HG02981 (cell line): ENCODE data around the gene RIPK1.
"Not testable (repeated sequence)": the region's sequence is repeated elsewhere in the genome, so short reads cannot be mapped to it uniquely, and the experiment has no call there.

Experiments
- ATAC-seq: cut with Tn5 transposase; IDR thresholded peaks from one replicate; pipeline ENCODE4 v1.9.1; 2021; ENCODE audit warnings: mild to moderate bottlenecking, moderate library complexity; ENCODE audit not compliant: unreplicated experiment

Gene RIPK1

GRCh38 chr6:3045369-3045768, 22.9 kb upstream of the RIPK1 start:
- ATAC-seq: no peak

GRCh38 chr6:3045777-3046176, 22.5 kb upstream of the RIPK1 start:
- ATAC-seq: no peak

GRCh38 chr6:3046295-3046694, 22.0 kb upstream of the RIPK1 start:
- ATAC-seq: no peak

GRCh38 chr6:3048009-3048408, 20.3 kb upstream of the RIPK1 start:
- not testable (repeated sequence) for ATAC-seq

- ATAC-seq: no peak
Measured at GRCh38 chr6:3052481-3053230, 15.6 kb upstream of the RIPK1 start.

GRCh38 chr6:3053231-3053508, 15.1 kb upstream of the RIPK1 start:
- no peak for ATAC-seq

GRCh38 chr6:3054229-3055157, 13.8 kb upstream of the RIPK1 start:
- ATAC-seq: not testable (repeated sequence)

GRCh38 chr6:3055158-3055499, 13.2 kb upstream of the RIPK1 start:
- ATAC-seq: not testable (repeated sequence)

GRCh38 chr6:3057063-3057770, 11.1 kb upstream of the RIPK1 start:
- ATAC-seq: no peak

- ATAC-seq: no peak
Measured at GRCh38 chr6:3058957-3059356, 9.3 kb upstream of the RIPK1 start.

- not testable (repeated sequence) for ATAC-seq
Measured at GRCh38 chr6:3060092-3060491, 8.2 kb upstream of the RIPK1 start.

GRCh38 chr6:3061501-3061941, 6.8 kb upstream of the RIPK1 start:
- no peak for ATAC-seq

- not testable (repeated sequence) for ATAC-seq
Measured at GRCh38 chr6:3063340-3063732, 5.0 kb upstream of the RIPK1 start.

GRCh38 chr6:3063733-3064700, 4.3 kb upstream of the RIPK1 start:
- ATAC-seq: peak; percentile 70

GRCh38 chr6:3071568-3071967, 3.3 kb downstream of the RIPK1 start:
- no peak for ATAC-seq

GRCh38 chr6:3072798-3073197, 4.5 kb downstream of the RIPK1 start:
- no peak for ATAC-seq

- no peak for ATAC-seq
Measured at GRCh38 chr6:3073382-3073781, 5.1 kb downstream of the RIPK1 start.

- ATAC-seq: no peak
Measured at GRCh38 chr6:3075772-3076113, 7.4 kb downstream of the RIPK1 start.

- ATAC-seq: no peak
Measured at GRCh38 chr6:3076320-3076719, 8.0 kb downstream of the RIPK1 start.

- no peak for ATAC-seq
Measured at GRCh38 chr6:3077430-3077829, 9.1 kb downstream of the RIPK1 start.

- ATAC-seq: not testable (repeated sequence)
Measured at GRCh38 chr6:3078952-3079351, 10.7 kb downstream of the RIPK1 start.
